SU-DHL-6 (cell line): ENCODE data around the gene GRHL3.

ENCODE experiments used
- H2AFZ ChIP-seq: fragments of 200-600 bp; sonication (generic); 2 replicates; pipeline ENCODE4 v1.6.1; 2014; ENCODE audit warnings: low read depth, mild to moderate bottlenecking, moderate library complexity, mixed read lengths, antibody characterized with exemption, low read length; ENCODE audit not compliant: severe bottlenecking
- H3F3A ChIP-seq: fragments of 200-600 bp; shearing (Covaris generic); 2 replicates; pipeline ENCODE4 v1.6.0; 2016; ENCODE audit warnings: antibody characterized with exemption, mild to moderate bottlenecking; ENCODE audit not compliant: insufficient read depth
- H3K27ac ChIP-seq: fragments of 200-600 bp; sonication (generic); 2 replicates; pipeline ENCODE4 v1.5.1; 2016; ENCODE audit warnings: low read depth, mild to moderate bottlenecking, low read length, moderate library complexity, mixed read lengths
- H3K27me3 ChIP-seq: fragments of 200-600 bp; sonication (generic), shearing (Covaris generic); 2 replicates; pipeline ENCODE4 v1.6.0; 2014; ENCODE audit warnings: mild to moderate bottlenecking, low read length
- H3K36me3 ChIP-seq: fragments of 200-600 bp; sonication (generic); 2 replicates; pipeline ENCODE4 v1.6.1; 2014; ENCODE audit warnings: mild to moderate bottlenecking, low read length, mixed read lengths
- H3K4me2 ChIP-seq: fragments of 300-600, 200-600 bp; shearing (Covaris generic), sonication (generic); 2 replicates; pipeline ENCODE4 v1.6.0; 2014; ENCODE audit warnings: low read length, low read depth, mild to moderate bottlenecking; ENCODE audit not compliant: poor library complexity, severe bottlenecking
- H3K4me3 ChIP-seq: fragments of 200-600 bp; sonication (generic); 2 replicates; pipeline ENCODE4 v1.5.1; 2014; ENCODE audit warnings: antibody characterized with exemption, low read length, mild to moderate bottlenecking, mixed read lengths; ENCODE audit not compliant: insufficient read depth, poor library complexity, severe bottlenecking
- H3K79me2 ChIP-seq: fragments of 200-600 bp; sonication (generic); 2 replicates; pipeline ENCODE4 v1.6.1; 2014; ENCODE audit warnings: mild to moderate bottlenecking, low read length, moderate library complexity; ENCODE audit not compliant: insufficient read depth
- H3K9ac ChIP-seq: fragments of 200-600 bp; sonication (generic); 2 replicates; pipeline ENCODE4 v1.7.0; 2014; ENCODE audit warnings: mild to moderate bottlenecking, low read length
- H3K9me2 ChIP-seq: fragments of 200-600 bp; sonication (generic); replicated peaks from 2 replicates; pipeline ENCODE4 v1.6.1; 2014; ENCODE audit warnings: low read length; ENCODE audit not compliant: insufficient read depth
- H3K9me3 ChIP-seq: fragments of 200-600 bp; sonication (generic); 2 replicates; pipeline ENCODE4 v1.6.1; 2014; ENCODE audit warnings: low read length, mixed read lengths; ENCODE audit not compliant: insufficient read depth
- H4K20me1 ChIP-seq: fragments of 200-600 bp; sonication (generic); 2 replicates; pipeline ENCODE4 v1.6.1; 2014; ENCODE audit warnings: low read depth, mild to moderate bottlenecking, antibody characterized with exemption, low read length, moderate library complexity, mixed read lengths
- CTCF ChIP-seq: fragments of 200-600 bp; sonication (generic); IDR thresholded peaks from one replicate; pipeline ENCODE4 v1.5.1; 2017; ENCODE audit warnings: antibody characterized with exemption, mild to moderate bottlenecking, low read length, moderate library complexity; ENCODE audit not compliant: insufficient read depth, poor library complexity, severe bottlenecking
- EZH2phosphoT487 ChIP-seq: fragments of 200-600 bp; sonication (generic), shearing (Covaris generic); conservative IDR thresholded peaks from 2 replicates; pipeline ENCODE4 v1.6.1; 2018; ENCODE audit warnings: mild to moderate bottlenecking, antibody characterized with exemption, low read length, moderate library complexity, mixed read lengths

The GRHL3 gene

GRCh38 chr1:24336075-24336474 lies 16.9 kb downstream of the GRHL3 start:
- Histone ChIP-seq H3F3A (no peaks in the 10 kb centered on the region), H3K27ac (no peak overlapping the region), H3K9ac (no peak overlapping the region), H3K79me2 (no peaks in the 10 kb centered on the region), H3K4me2 (no peak overlapping the region), H3K27me3 (no peaks in the 10 kb centered on the region), H4K20me1 (no peaks in the 10 kb centered on the region), H3K4me3 (no peak overlapping the region), H3K9me3 (no peaks in the 10 kb centered on the region), H3K9me2 (no peaks in the 10 kb centered on the region), H2AFZ (no peak overlapping the region), H3K36me3 (no peaks in the 10 kb centered on the region)
- TF ChIP-seq CTCF (no peak), EZH2phosphoT487 (no peak)

GRCh38 chr1:24337455-24337854 lies 18.3 kb downstream of the GRHL3 start:
- no peak overlapping the region for H3K27ac ChIP-seq
- H3K9me3 ChIP-seq, result no peaks in the 10 kb centered on the region
- H3F3A ChIP-seq, result no peaks in the 10 kb centered on the region
- no peaks in the 10 kb centered on the region for H3K9me2 ChIP-seq
- no peak overlapping the region for H3K9ac ChIP-seq
- H3K4me3 ChIP-seq, result no peak overlapping the region
- no peak overlapping the region for H2AFZ ChIP-seq
- TF ChIP-seq CTCF, result no peak
- TF ChIP-seq EZH2phosphoT487, result no peak
- H3K79me2 ChIP-seq, result no peaks in the 10 kb centered on the region
- no peaks in the 10 kb centered on the region for H4K20me1 ChIP-seq
- no peaks in the 10 kb centered on the region for H3K27me3 ChIP-seq
- H3K36me3 ChIP-seq, result no peaks in the 10 kb centered on the region
- no peak overlapping the region for H3K4me2 ChIP-seq

- H3K4me2 ChIP-seq, result no peak overlapping the region
- H3K36me3 ChIP-seq, result no peaks in the 10 kb centered on the region
- TF ChIP-seq CTCF (no peak), EZH2phosphoT487 (no peak)
- H3K9me3 ChIP-seq, result no peaks in the 10 kb centered on the region
- H3K9me2 ChIP-seq, result no peaks in the 10 kb centered on the region
- no peaks in the 10 kb centered on the region for H4K20me1 ChIP-seq
- no peaks in the 10 kb centered on the region for H3F3A ChIP-seq
- no peaks in the 10 kb centered on the region for H3K27me3 ChIP-seq
- no peak overlapping the region for H2AFZ ChIP-seq
- H3K27ac ChIP-seq, result no peak overlapping the region
- H3K9ac ChIP-seq, result no peak overlapping the region
- no peaks in the 10 kb centered on the region for H3K79me2 ChIP-seq
- no peak overlapping the region for H3K4me3 ChIP-seq
These were observed 19.3 kb downstream of the GRHL3 start for GRCh38 chr1:24338447-24338846.

- Histone ChIP-seq H3K36me3 (no peaks in the 10 kb centered on the region), H3F3A (no peaks in the 10 kb centered on the region), H3K4me3 (no peak overlapping the region), H3K9ac (no peak overlapping the region), H2AFZ (no peak overlapping the region), H3K9me3 (no peaks in the 10 kb centered on the region), H3K79me2 (no peaks in the 10 kb centered on the region), H3K27me3 (no peaks in the 10 kb centered on the region), H4K20me1 (no peaks in the 10 kb centered on the region), H3K27ac (no peak overlapping the region), H3K4me2 (no peak overlapping the region), H3K9me2 (no peaks in the 10 kb centered on the region)
- TF ChIP-seq EZH2phosphoT487 (no peak), CTCF (no peak)
These were observed 20.8 kb downstream of the GRHL3 start for GRCh38 chr1:24339996-24340395.
